ENCODE data around the gene KLHL29. TPM values are rescaled to one million over a fixed set of nuclear protein-coding genes. Genes with fewer than 3 reads are reported as not detected.

The KLHL29 gene
- total RNA-seq, 2 donors from 2014 or later = 2.0 to 4.2 TPM

DNA sequence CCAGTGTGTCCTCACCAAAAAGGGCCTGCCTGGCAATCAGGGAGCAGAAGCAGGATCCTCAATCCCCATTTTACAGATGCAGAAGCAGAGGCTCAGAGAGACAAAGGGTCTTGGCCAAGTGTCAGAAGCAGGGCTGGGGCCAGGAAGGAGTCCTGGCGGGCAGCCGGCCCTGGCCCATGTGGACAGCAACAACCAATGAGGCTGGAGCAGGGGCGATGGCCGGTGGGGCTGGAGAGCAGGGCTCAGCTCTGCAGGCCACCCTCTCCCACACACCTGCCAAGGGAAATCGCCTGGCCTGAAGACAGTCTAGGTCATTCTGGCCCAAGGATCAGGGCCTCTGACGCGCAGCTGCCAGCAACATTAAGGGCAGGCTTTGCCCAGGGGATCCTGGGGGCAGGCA is 298.0 kb downstream of the KLHL29 start:
- TF ChIP-seq CTCF (IDR thresholded peaks at IDR 0.05) = no peak
- no peaks in the 10 kb centered on the region for H3K36me3 ChIP-seq
- no peaks in the 10 kb centered on the region for H3K4me1 ChIP-seq
- no peaks in the 10 kb centered on the region for H3K27me3 ChIP-seq
- H3K27ac ChIP-seq = no peak overlapping the region
- DNase-seq (ENCODE audit: low spot score) = no peak
- no peak overlapping the region for H3K4me3 ChIP-seq
- H3K9me3 ChIP-seq = no peaks in the 10 kb centered on the region

DNA sequence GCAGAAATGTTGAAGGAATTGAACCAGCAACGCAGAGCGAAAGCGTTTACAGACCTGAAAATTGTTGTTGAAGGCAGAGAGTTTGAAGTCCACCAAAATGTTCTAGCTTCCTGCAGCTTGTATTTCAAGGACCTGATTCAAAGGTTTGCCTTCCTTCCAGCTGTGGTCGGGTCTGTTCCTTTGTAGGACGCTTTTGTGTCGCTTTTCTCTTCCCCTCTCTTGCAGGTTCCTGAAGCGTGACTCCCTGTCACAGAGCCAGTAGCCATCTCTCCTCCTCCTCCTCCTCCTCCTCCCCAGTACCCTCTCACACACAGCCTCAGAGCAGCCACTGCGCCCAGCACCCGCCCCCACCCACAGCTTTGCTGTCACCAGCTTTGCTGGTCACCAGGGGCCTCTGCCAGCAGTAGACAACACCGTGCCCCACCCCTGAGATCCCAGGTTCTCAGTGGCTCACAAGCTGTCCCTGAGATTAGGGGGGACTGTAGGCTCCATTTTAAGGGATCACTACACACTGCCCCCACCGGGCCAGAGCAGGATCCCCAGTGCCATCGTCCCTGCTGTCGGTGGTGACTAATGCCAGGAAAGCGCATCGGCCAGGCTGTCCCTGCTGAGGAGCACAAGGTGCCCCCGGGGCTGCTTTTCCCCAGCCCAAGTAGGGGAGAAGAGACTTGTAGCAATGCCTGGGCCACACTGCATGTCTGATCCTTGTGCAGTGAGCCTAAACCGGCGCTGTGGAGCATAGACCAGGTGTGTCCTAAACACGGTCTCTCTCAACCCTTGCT is 299.6 kb downstream of the KLHL29 start:
- DNase-seq (ENCODE audit: low spot score) = no peak
- no peak for TF ChIP-seq CTCF (IDR thresholded peaks at IDR 0.05)
- Histone ChIP-seq H3K27me3 (no peaks in the 10 kb centered on the region), H3K4me1 (no peaks in the 10 kb centered on the region), H3K36me3 (no peaks in the 10 kb centered on the region), H3K9me3 (no peaks in the 10 kb centered on the region), H3K4me3 (no peak overlapping the region), H3K27ac (no peak overlapping the region)

DNA sequence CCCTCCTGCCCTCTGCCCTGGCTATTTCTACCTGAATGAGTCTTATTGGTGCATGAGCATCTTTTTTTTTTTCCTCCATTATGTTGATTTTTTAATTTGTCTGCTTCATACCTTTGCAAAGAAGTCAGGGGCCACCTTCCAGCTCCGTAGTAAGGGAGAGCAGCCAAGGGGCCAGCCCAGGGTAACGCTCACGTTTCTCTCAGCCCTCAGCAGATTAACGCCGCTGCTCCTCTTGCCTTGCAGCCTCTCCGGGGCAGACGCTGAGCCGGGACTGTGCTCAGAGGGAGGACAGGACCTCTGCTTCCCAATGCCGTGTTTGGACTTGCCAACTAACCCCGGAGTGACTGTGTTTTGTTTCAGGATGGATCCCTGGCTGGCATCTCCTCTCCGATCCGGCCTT is 300.2 kb downstream of the KLHL29 start:
- Histone ChIP-seq H3K4me1 (no peaks in the 10 kb centered on the region), H3K27ac (no peak overlapping the region), H3K4me3 (no peak overlapping the region), H3K36me3 (no peaks in the 10 kb centered on the region), H3K9me3 (no peaks in the 10 kb centered on the region), H3K27me3 (no peaks in the 10 kb centered on the region)
- DNase-seq (ENCODE audit: low spot score) = no peak
- TF ChIP-seq CTCF (IDR thresholded peaks at IDR 0.05) = no peak

DNA sequence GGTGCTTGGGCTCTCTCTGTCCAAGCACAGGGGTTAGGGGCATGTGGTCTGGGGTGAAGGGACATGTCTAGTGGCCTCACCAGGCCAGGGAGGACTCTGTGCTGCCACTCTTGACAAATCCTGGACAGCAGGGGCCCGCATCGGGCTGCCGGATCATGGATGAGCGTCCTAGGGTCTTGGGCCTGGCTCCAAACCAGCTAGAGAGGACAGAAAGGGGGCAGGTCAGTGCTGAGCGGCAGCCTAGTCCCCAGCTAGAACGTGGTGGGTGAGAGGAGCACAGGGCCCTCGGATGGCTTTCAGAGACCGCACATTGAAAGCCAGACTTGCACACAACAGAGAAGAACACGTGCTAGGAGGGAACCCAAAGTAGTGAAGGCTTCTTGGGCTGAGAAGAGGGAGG is 300.7 kb downstream of the KLHL29 start:
- H3K27me3 ChIP-seq = no peaks in the 10 kb centered on the region
- H3K4me1 ChIP-seq = no peaks in the 10 kb centered on the region
- no peak overlapping the region for H3K27ac ChIP-seq
- H3K4me3 ChIP-seq = no peak overlapping the region
- no peaks in the 10 kb centered on the region for H3K36me3 ChIP-seq
- no peak for TF ChIP-seq CTCF (IDR thresholded peaks at IDR 0.05)
- no peaks in the 10 kb centered on the region for H3K9me3 ChIP-seq
- no peak for DNase-seq (ENCODE audit: low spot score)

- H3K9me3 ChIP-seq = no peaks in the 10 kb centered on the region
- H3K4me1 ChIP-seq = no peaks in the 10 kb centered on the region
- no peaks in the 10 kb centered on the region for H3K36me3 ChIP-seq
- no peaks in the 10 kb centered on the region for H3K27me3 ChIP-seq
- no peak for DNase-seq (ENCODE audit: low spot score)
- H3K27ac ChIP-seq = no peak overlapping the region
- no peak overlapping the region for H3K4me3 ChIP-seq
- no peak for TF ChIP-seq CTCF (IDR thresholded peaks at IDR 0.05)
These were observed 301.5 kb downstream of the KLHL29 start for GRCh38 chr2:23686405-23687029.
